Stimulated activated CD4-positive, alpha-beta T cell treated with anti-CD3 and anti-CD28 coated beads, Interleukin-12 subunit alpha, Interleukin-12 subunit beta, amount 100 ng/mL, for 24 hours (primary cell): ENCODE data around the gene MAPK14.

ENCODE experiments used
- DNase-seq, 2 experiments: peaks; one replicate each; pipeline ENCODE4 v3.0.0-alpha.2; 2020; ENCODE audit warnings: low read depth in 2 of 2

The MAPK14 gene

GRCh38 chr6:36099869-36100483 is 72.4 kb downstream of the MAPK14 start:
- DNase-seq: no peak

GRCh38 chr6:36101691-36102090 is 74.1 kb downstream of the MAPK14 start:
- no peak for DNase-seq

- no peak for DNase-seq
Measured at GRCh38 chr6:36102853-36103252, 75.2 kb downstream of the MAPK14 start.

- DNase-seq: no peak
Measured at GRCh38 chr6:36104836-36105235, 77.2 kb downstream of the MAPK14 start.

GRCh38 chr6:36109092-36109491 is 81.5 kb downstream of the MAPK14 start:
- DNase-seq: no peak

- DNase-seq: no peak
Measured at GRCh38 chr6:36110050-36110449, 82.4 kb downstream of the MAPK14 start.

GRCh38 chr6:36110863-36111262 is 83.3 kb downstream of the MAPK14 start:
- no peak for DNase-seq

GRCh38 chr6:36111526-36111925 is 83.9 kb downstream of the MAPK14 start:
- no peak for DNase-seq

GRCh38 chr6:36113049-36113448 is 85.4 kb downstream of the MAPK14 start:
- no peak for DNase-seq

- no peak for DNase-seq
Measured at GRCh38 chr6:36113703-36114102, 86.1 kb downstream of the MAPK14 start.

- no peak for DNase-seq
Measured at GRCh38 chr6:36114798-36115408, 87.3 kb downstream of the MAPK14 start.

- no peak for DNase-seq
Measured at GRCh38 chr6:36115412-36115811, 87.8 kb downstream of the MAPK14 start.

- DNase-seq: no peak
Measured at GRCh38 chr6:36116066-36116864, 88.7 kb downstream of the MAPK14 start.

- no peak for DNase-seq
Measured at GRCh38 chr6:36116943-36117342, 89.3 kb downstream of the MAPK14 start.

- DNase-seq: no peak
Measured at GRCh38 chr6:36117658-36118549, 90.3 kb downstream of the MAPK14 start.

- no peak for DNase-seq
Measured at GRCh38 chr6:36118550-36119107, 91.0 kb downstream of the MAPK14 start.

- no peak for DNase-seq
Measured at GRCh38 chr6:36119209-36119608, 91.6 kb downstream of the MAPK14 start.

- DNase-seq: no peak
Measured at GRCh38 chr6:36120018-36120417, 92.4 kb downstream of the MAPK14 start.

- peak in 1 of 2 experiments; percentile 54 for DNase-seq
Measured at GRCh38 chr6:36120539-36120938, 92.9 kb downstream of the MAPK14 start.

- DNase-seq: peak in 1 of 2 experiments; percentile 49
Measured at GRCh38 chr6:36120979-36121786, 93.6 kb downstream of the MAPK14 start.
